ENCODE measurements around the gene CFAP100.

DNA sequence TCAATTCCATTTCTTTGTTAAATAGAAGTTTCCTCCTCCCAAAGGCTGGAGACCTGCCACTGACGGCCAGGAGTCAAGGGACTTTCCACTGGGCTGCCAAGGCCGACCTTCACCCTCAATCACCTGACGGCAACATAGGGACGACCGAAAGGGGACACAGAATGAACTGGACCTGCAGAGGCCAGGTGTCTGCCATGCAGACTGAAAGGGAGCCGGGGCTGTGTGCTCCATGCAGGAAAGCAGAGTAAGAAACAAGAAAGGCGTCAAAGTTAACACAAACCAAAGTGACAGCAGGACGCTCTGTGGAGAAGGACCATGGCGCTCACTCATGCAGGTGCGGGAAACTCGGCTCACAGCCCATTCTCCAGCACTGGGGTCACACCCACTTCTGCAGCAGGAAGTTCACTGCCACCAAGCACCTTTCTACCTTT, 54.9 kb downstream of the CFAP100 start:
- TF ChIP-seq, protein P1, sequence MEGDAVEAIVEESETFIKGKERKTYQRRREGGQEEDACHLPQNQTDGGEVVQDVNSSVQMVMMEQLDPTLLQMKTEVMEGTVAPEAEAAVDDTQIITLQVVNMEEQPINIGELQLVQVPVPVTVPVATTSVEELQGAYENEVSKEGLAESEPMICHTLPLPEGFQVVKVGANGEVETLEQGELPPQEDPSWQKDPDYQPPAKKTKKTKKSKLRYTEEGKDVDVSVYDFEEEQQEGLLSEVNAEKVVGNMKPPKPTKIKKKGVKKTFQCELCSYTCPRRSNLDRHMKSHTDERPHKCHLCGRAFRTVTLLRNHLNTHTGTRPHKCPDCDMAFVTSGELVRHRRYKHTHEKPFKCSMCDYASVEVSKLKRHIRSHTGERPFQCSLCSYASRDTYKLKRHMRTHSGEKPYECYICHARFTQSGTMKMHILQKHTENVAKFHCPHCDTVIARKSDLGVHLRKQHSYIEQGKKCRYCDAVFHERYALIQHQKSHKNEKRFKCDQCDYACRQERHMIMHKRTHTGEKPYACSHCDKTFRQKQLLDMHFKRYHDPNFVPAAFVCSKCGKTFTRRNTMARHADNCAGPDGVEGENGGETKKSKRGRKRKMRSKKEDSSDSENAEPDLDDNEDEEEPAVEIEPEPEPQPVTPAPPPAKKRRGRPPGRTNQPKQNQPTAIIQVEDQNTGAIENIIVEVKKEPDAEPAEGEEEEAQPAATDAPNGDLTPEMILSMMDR (conservative IDR thresholded peaks at IDR 0.05; ENCODE audit: low read depth, low read length), result no peak
- no peak for TF ChIP-seq EZH2 (IDR thresholded peaks at IDR 0.05; ENCODE audit: low read length, unreplicated experiment)
- no peak for TF ChIP-seq EZH2phosphoT487 (IDR thresholded peaks at IDR 0.05; ENCODE audit: borderline replicate concordance, low read length)

All from PC-3 (cell line).